CD4-positive, alpha-beta T cell (primary cell): Measurements from ENCODE around the gene TTC28. TPM values are rescaled to one million over a fixed set of nuclear protein-coding genes. Genes with fewer than 3 reads are reported as not detected.

Source experiments
- ATAC-seq: fragments of 200-7000 bp; cut with Tn5 transposase; one replicate; pipeline ENCODE4 v1.10.0; 2022; ENCODE audit warnings: mild to moderate bottlenecking; ENCODE audit not compliant: poor library complexity
- CTCF ChIA-PET: fragments of 350-600 bp; sonication (Branson Sonifier 250); formaldehyde crosslinking; loops from one replicate; lab custom pipeline; 2021; ENCODE audit warnings: antibody characterized with exemption, inconsistent platforms; lab: Charles Lee
- POLR2A ChIA-PET: fragments of 350-600 bp; sonication (Branson Sonifier 250); formaldehyde crosslinking; loops from one replicate; lab custom pipeline; 2021; ENCODE audit warnings: antibody characterized with exemption, inconsistent platforms; lab: Charles Lee
- DNase-seq, 14 experiments: peaks; one replicate each; pipeline ENCODE4 v3.0.0-alpha.2; 2013 to 2020; ENCODE audit warnings: mixed read lengths in 2 of 14
- H3K27ac ChIP-seq, 2 donors: one replicate each; pipeline versions ENCODE4 v1.5.1 to v1.7.0; 2013; ENCODE audit warnings: low read length in 2 of 2, low read depth in 1 of 2, mild to moderate bottlenecking in 1 of 2
- H3K27me3 ChIP-seq, 2 experiments: 1 replicate in 1 of 2; 2 replicates in 1 of 2; pipeline versions ENCODE4 v1.6.1 to v1.7.0; 2013; ENCODE audit warnings: low read length in 2 of 2, control low read depth in 1 of 2, mild to moderate bottlenecking in 1 of 2, moderate library complexity in 1 of 2; ENCODE audit not compliant: insufficient read depth in 2 of 2, control insufficient read depth in 1 of 2
- H3K36me3 ChIP-seq: one replicate; pipeline ENCODE4 v1.6.1; 2013; ENCODE audit warnings: low read length, control low read depth; ENCODE audit not compliant: insufficient read depth
- H3K4me1 ChIP-seq: one replicate; pipeline ENCODE4 v1.6.1; 2013; ENCODE audit warnings: low read length, control low read depth; ENCODE audit not compliant: insufficient read depth
- H3K4me3 ChIP-seq: one replicate; pipeline ENCODE4 v1.5.1; 2013; ENCODE audit warnings: mild to moderate bottlenecking, low read length, moderate library complexity
- H3K9me3 ChIP-seq, 2 experiments: 1 replicate in 1 of 2; 2 replicates in 1 of 2; pipeline versions ENCODE4 v1.6.1 to v1.7.0; 2013; ENCODE audit warnings: low read length in 2 of 2, mild to moderate bottlenecking in 2 of 2, control low read depth in 1 of 2, moderate library complexity in 1 of 2; ENCODE audit not compliant: control insufficient read depth in 1 of 2, insufficient read depth in 1 of 2
- H3K27ac Mint-ChIP-seq: one replicate; pipeline ENCODE4 v1.8.0; 2020; ENCODE audit warnings: mixed read lengths
- H3K27me3 Mint-ChIP-seq: one replicate; pipeline ENCODE4 v1.8.0; 2021; ENCODE audit warnings: mixed read lengths
- H3K36me3 Mint-ChIP-seq: one replicate; pipeline ENCODE4 v1.8.0; 2021; ENCODE audit warnings: low read depth, mixed read lengths
- H3K4me1 Mint-ChIP-seq: one replicate; pipeline ENCODE4 v1.8.0; 2021; ENCODE audit warnings: low read depth, mixed read lengths
- H3K4me3 Mint-ChIP-seq: one replicate; pipeline ENCODE4 v1.8.0; 2020; ENCODE audit warnings: mild to moderate bottlenecking, mixed read lengths
- H3K9me3 Mint-ChIP-seq: one replicate; pipeline ENCODE4 v1.8.0; 2020; ENCODE audit warnings: mixed read lengths
- CTCF ChIP-seq: fragments of 200-600 bp; IDR thresholded peaks from one replicate; pipeline ENCODE4 v1.8.0; 2022; ENCODE audit warnings: antibody characterized with exemption, mild to moderate bottlenecking
- intact Hi-C, 2 experiments: fragments of 100-400 bp; cut with DNase I in 1 of 2; cut with micrococcal nuclease in 1 of 2; formaldehyde crosslinking; loops; one replicate each; pipeline versions ENCODE4 v1.15.1 to v1.9.0; 2023 to 2025; cut with DNase I, micrococcal nuclease
- total RNA-seq, 174 experiments: library from RNA in 2 of 174; stranded (reverse) in 2 of 174; gene quantifications; one replicate each; pipeline ENCODE4 v1.2.3 and lab custom pipeline; 2021 to 2026

Gene TTC28
- total RNA-seq, 2 experiments from 2014 or later = 4.6 to 5.7 TPM

GRCh38 chr22:28600546-28601143 is 79.0 kb downstream of the TTC28 start:
- H3K4me3 Mint-ChIP-seq = no peak overlapping the region
- Histone ChIP-seq H3K9me3 (no peaks in the 10 kb centered on the region), H3K27me3 (peaks cover 0 to 12% of the 10 kb centered on the region in 2 experiments), H3K27ac (no peak overlapping the region), H3K36me3 (no peaks in the 10 kb centered on the region), H3K4me1 (no peaks in the 10 kb centered on the region), H3K4me3 (no peak overlapping the region)
- peak; percentile 82 for TF ChIP-seq CTCF
- H3K27me3 Mint-ChIP-seq = peaks cover 46% of the 10 kb centered on the region
- no peak for ATAC-seq
- H3K27ac Mint-ChIP-seq = no peak overlapping the region
- no peaks in the 10 kb centered on the region for H3K9me3 Mint-ChIP-seq
- no peaks in the 10 kb centered on the region for H3K36me3 Mint-ChIP-seq
- H3K4me1 Mint-ChIP-seq = no peaks in the 10 kb centered on the region
- ChIA-PET CTCF (interaction anchor here (0.9 to 2.5 kb wide), 9 partner anchors 9 to 553 kb away, joined by 3 to 35 read pairs (median 4); no protein-coding TSS in a partner anchor), POLR2A (interaction anchor here (0.6 to 1.9 kb wide), 3 partner anchors 192 to 229 kb away, joined by 3 to 11 read pairs (median 9); partner anchors contain the start of gene XBP1)
- intact Hi-C loops = loop anchor here (1.0 to 5.0 kb wide), 8 partner anchors 72 to 646 kb away; partner anchors contain the start of gene HSCB (in 1 of the 2)
- DNase-seq = peak in 4 of 14 experiments; percentile 11 to 70 (median 66)

GRCh38 chr22:28599693-28600092 is 79.9 kb downstream of the TTC28 start:
- ATAC-seq = no peak
- no peak overlapping the region for H3K27ac Mint-ChIP-seq

GRCh38 chr22:28597665-28598064 is 82.0 kb downstream of the TTC28 start:
- Histone ChIP-seq H3K27ac (no peak overlapping the region), H3K27me3 (peaks cover 0 to 18% of the 10 kb centered on the region in 2 experiments), H3K4me1 (no peaks in the 10 kb centered on the region), H3K36me3 (no peaks in the 10 kb centered on the region), H3K9me3 (no peaks in the 10 kb centered on the region), H3K4me3 (no peak overlapping the region)
- Mint-ChIP-seq H3K9me3 (no peaks in the 10 kb centered on the region), H3K27me3 (peaks cover 39% of the 10 kb centered on the region), H3K36me3 (no peaks in the 10 kb centered on the region), H3K27ac (no peak overlapping the region), H3K4me3 (no peak overlapping the region), H3K4me1 (no peaks in the 10 kb centered on the region)
- ATAC-seq = no peak
- no peak for TF ChIP-seq CTCF
- POLR2A ChIA-PET = no interaction called here
- no peak for DNase-seq
- CTCF ChIA-PET = no interaction called here
- intact Hi-C loops = no loop called here

More at GRCh38 chr22:28599693-28600092, 79.9 kb downstream of the TTC28 start:
- H3K4me1 ChIP-seq = no peaks in the 10 kb centered on the region
- intact Hi-C loops = loop anchor here (1.0 to 5.0 kb wide), 8 partner anchors 73 to 647 kb away; partner anchors contain the start of gene HSCB (in 1 of the 2)
- no peaks in the 10 kb centered on the region for H3K4me1 Mint-ChIP-seq
- no peaks in the 10 kb centered on the region for H3K9me3 ChIP-seq
- no peak overlapping the region for H3K4me3 ChIP-seq
- H3K36me3 ChIP-seq = no peaks in the 10 kb centered on the region
- peaks cover 0 to 18% of the 10 kb centered on the region in 2 experiments for H3K27me3 ChIP-seq
- no peaks in the 10 kb centered on the region for H3K9me3 Mint-ChIP-seq
- no peak overlapping the region for H3K4me3 Mint-ChIP-seq
- no peak for TF ChIP-seq CTCF
- no peak for DNase-seq
- no peaks in the 10 kb centered on the region for H3K36me3 Mint-ChIP-seq
- POLR2A ChIA-PET = interaction anchor here (1.8 to 1.9 kb wide), 2 partner anchors 200 to 230 kb away, joined by 9 to 11 read pairs; partner anchors contain the start of gene XBP1
- H3K27ac ChIP-seq = no peak overlapping the region
- peaks cover 44% of the 10 kb centered on the region for H3K27me3 Mint-ChIP-seq
- CTCF ChIA-PET = interaction anchor here (1.2 to 2.5 kb wide), 6 partner anchors 10 to 554 kb away, joined by 3 to 35 read pairs (median 4); no protein-coding TSS in a partner anchor
